ENCODE data around the gene YES1.
"Not testable (repeated sequence)": the region's sequence is repeated elsewhere in the genome, so short reads cannot be mapped to it uniquely, and the experiment has no call there.

YES1 gene

GRCh38 chr18:820591-821165 lies 8.6 kb upstream of the YES1 start:
- no peak for DNase-seq (ENCODE audit: low spot score)

- DNase-seq (ENCODE audit: low spot score): no peak
These were observed 4.8 kb upstream of the YES1 start for GRCh38 chr18:816869-817268.

GRCh38 chr18:816088-816653 lies 4.1 kb upstream of the YES1 start:
- DNase-seq (ENCODE audit: low spot score): no peak

- DNase-seq (ENCODE audit: low spot score): no peak
These were observed 3.3 kb upstream of the YES1 start for GRCh38 chr18:815353-815752.

GRCh38 chr18:814300-815084 lies 2.5 kb upstream of the YES1 start:
- no peak for DNase-seq (ENCODE audit: low spot score)

- DNase-seq (ENCODE audit: low spot score): no peak
These were observed 1.4 kb upstream of the YES1 start for GRCh38 chr18:813172-814071.

- DNase-seq (ENCODE audit: low spot score): peak; percentile 79
These were observed 532 bp upstream of the YES1 start for GRCh38 chr18:812376-813171.

- no peak for DNase-seq (ENCODE audit: low spot score)
These were observed 705 bp downstream of the YES1 start for GRCh38 chr18:811182-811891.

- DNase-seq (ENCODE audit: low spot score): no peak
These were observed 1.9 kb downstream of the YES1 start for GRCh38 chr18:809985-810642.

GRCh38 chr18:809228-809627 lies 2.8 kb downstream of the YES1 start:
- DNase-seq (ENCODE audit: low spot score): not testable (repeated sequence)

- no peak for DNase-seq (ENCODE audit: low spot score)
These were observed 3.5 kb downstream of the YES1 start for GRCh38 chr18:808502-808901.

GRCh38 chr18:808086-808485 lies 4.0 kb downstream of the YES1 start:
- no peak for DNase-seq (ENCODE audit: low spot score)

- no peak for DNase-seq (ENCODE audit: low spot score)
These were observed 6.3 kb downstream of the YES1 start for GRCh38 chr18:805755-806110.

GRCh38 chr18:805008-805754 lies 6.9 kb downstream of the YES1 start:
- DNase-seq (ENCODE audit: low spot score): no peak

GRCh38 chr18:801137-801536 lies 10.9 kb downstream of the YES1 start:
- DNase-seq (ENCODE audit: low spot score): no peak

- no peak for DNase-seq (ENCODE audit: low spot score)
These were observed 12.1 kb downstream of the YES1 start for GRCh38 chr18:799943-800342.

- not testable (repeated sequence) for DNase-seq (ENCODE audit: low spot score)
These were observed 16.7 kb downstream of the YES1 start for GRCh38 chr18:795383-795782.

GRCh38 chr18:789397-789796 lies 22.6 kb downstream of the YES1 start:
- DNase-seq (ENCODE audit: low spot score): no peak

- DNase-seq (ENCODE audit: low spot score): no peak
These were observed 26.8 kb downstream of the YES1 start for GRCh38 chr18:785242-785641.

Data from hepatic stellate cell (primary cell).